Ovary (tissue), 10 donors: ENCODE results near the gene GTF3A. TPM values are rescaled to one million over a fixed set of nuclear protein-coding genes. Genes with fewer than 3 reads are reported as not detected.
A peak's percentile ranks its signal among the peaks of the same experiment; 100 is the strongest.

ENCODE experiments used
- DNase-seq, 5 donors: peaks; one replicate each; pipeline ENCODE4 v3.0.0-alpha.2; 2019 to 2020
- H3K27ac ChIP-seq, 2 donors: fragments of 200-600 bp; one replicate each; pipeline versions ENCODE4 v1.5.1 to v1.8.0; 2019 to 2022
- H3K27me3 ChIP-seq: fragments of 200-600 bp; one replicate; pipeline ENCODE4 v1.8.0; 2022
- H3K36me3 ChIP-seq: fragments of 200-600 bp; sonication (generic); one replicate; pipeline ENCODE4 v1.5.1; 2019
- H3K4me1 ChIP-seq: one replicate; pipeline ENCODE4 v1.8.1; 2013; ENCODE audit warnings: mild to moderate bottlenecking, moderate library complexity; ENCODE audit not compliant: insufficient read depth
- H3K4me3 ChIP-seq: fragments of 200-600 bp; sonication (generic); one replicate; pipeline ENCODE4 v1.5.1; 2017
- H3K9me3 ChIP-seq, 2 donors: fragments of 200-600 bp in 1 of 2; sonication (generic) in 1 of 2; one replicate each; pipeline versions ENCODE4 v1.5.1 to v1.8.1; 2013 to 2019; ENCODE audit warnings: mild to moderate bottlenecking in 1 of 2, moderate library complexity in 1 of 2
- CTCF ChIP-seq, 3 donors: fragments of 450-650 bp in 2 of 3; fragments of 200-600 bp in 1 of 3; IDR thresholded peaks; one replicate each; pipeline versions ENCODE4 v1.5.1 to v1.8.0; 2016 to 2022; ENCODE audit warnings: antibody characterized with exemption in 3 of 3, mild to moderate bottlenecking in 1 of 3
- EP300 ChIP-seq: sonication (generic); formaldehyde crosslinking; IDR thresholded peaks from one replicate; pipeline ENCODE4 v1.6.1; 2017; ENCODE audit warnings: antibody characterized with exemption
- POLR2A ChIP-seq: fragments of 450-650 bp; IDR thresholded peaks from one replicate; pipeline ENCODE4 v1.6.1; 2017; ENCODE audit warnings: antibody characterized with exemption, mild to moderate bottlenecking, moderate library complexity
- WGBS, 3 donors: extraction: QIAGEN DNeasy Blood & Tissue Kit in 1 of 3; methylation state at CpG; one replicate each; pipeline versions ENCODE4 v1.1.5 to v1.1.7; 2013 to 2017; 5-methylcytosine and 5-hydroxymethylcytosine counted together
- intact Hi-C, 4 donors: fragments of 100-400 bp; cut with DNase I; formaldehyde crosslinking; loops; one replicate each; pipeline versions ENCODE4 v1.11.0 to v1.15.1; 2022 to 2023
- long read RNA-seq, 3 donors: library from polyadenylated mRNA in 2 of 3; unstranded in 2 of 3; transcript quantifications; one replicate each; pipeline ENCODE4 v2.0.0 and lab custom pipeline, GENCODE V29; 2021 to 2026
- polyA plus RNA-seq, 2 donors: library from polyadenylated mRNA; stranded (reverse); fragments of 200-250 nt in 1 of 2; fragments of 350-450 nt in 1 of 2; fragmentation: Illumina TruSeq in 1 of 2; extraction: RNeasy Lipid Tissue Mini Kit (QIAGEN cat#74804) in 1 of 2; gene quantifications; one replicate each; pipeline ENCODE4 v1.2.3, GENCODE V29; 2013 to 2014
- total RNA-seq, 7 donors: library from RNA; depleted of rRNA in 2 of 7; stranded (reverse); fragments of >200 nt in 2 of 7; fragmentation: NEBNext Ultra II Directional in 3 of 7; extraction: Animal tissue kit (Norgen Biotek cat#: 25700) in 3 of 7; gene quantifications; one replicate each; pipeline versions ENCODE4 v1.1.0 to v1.2.4, GENCODE V29; 2016 to 2023
- donor health status: DM: no; HTN: no; CAD: no; lungs with moderate emphysema.
- donor health status: DM: no; HTN: no; CAD: no.
- donor health status: Bipolar disorder and iron deficiency.
- donor health status: DM: yes; HTN: yes; CAD: no.
- donor health status: DM: no; HTN: no; CAD: no.
- donor health status: DM: yes; HTN: yes; CAD: no.

The GTF3A gene
- total RNA-seq (10 to 100 TPM; 41.0 to 70.0 (median 46.9) TPM), polyA plus RNA-seq (10 to 100 TPM; 46.5 to 87.6 TPM)
- long read RNA-seq, donor 1, transcript GTF3A-201 (9 exons, 1,383 nt): major isoform, 140 of 190 reads
- long read RNA-seq, donor 1, transcript GTF3A-202 (8 exons, 1,191 nt): minor isoform, 10 of 190 reads
- long read RNA-seq, donor 1, partial matches to known transcripts: 14 of 190 reads
- long read RNA-seq, donor 1, other reads (novel, unspliced or antisense): 25 of 190 reads
- long read RNA-seq, donor 2, transcript GTF3A-207 (3 exons, 829 nt): minor isoform, 6 of 190 reads
- long read RNA-seq, donor 2, transcript GTF3A-201 (9 exons, 1,383 nt): major isoform, 38 of 190 reads
- long read RNA-seq, donor 2, transcript GTF3A-202 (8 exons, 1,191 nt): minor isoform, 7 of 190 reads
- long read RNA-seq, donor 2, partial matches to known transcripts: 122 of 190 reads
- long read RNA-seq, donor 2, other reads (novel, unspliced or antisense): 17 of 190 reads
- long read RNA-seq, donor 3, transcript GTF3A-202 (8 exons, 1,191 nt): minor isoform, 7 of 106 reads
- long read RNA-seq, donor 3, transcript GTF3A-201 (9 exons, 1,383 nt): major isoform, 88 of 106 reads
- long read RNA-seq, donor 3, partial matches to known transcripts: 2 of 106 reads
- long read RNA-seq, donor 3, other reads (novel, unspliced or antisense): 9 of 106 reads

- peaks cover 10% of the 10 kb centered on the region for H3K4me1 ChIP-seq
- WGBS, 3 donors: 0 to 2% (median 1%) methylated on average over 29 to 85 of the region's 85 CpGs
- H3K4me3 ChIP-seq: peak within 1 kb of the TSS; percentile 76
- peak within 1 kb of the TSS; percentile 33 to 83 for H3K27ac ChIP-seq
- DNase-seq: peak; percentile 81 to 92 (median 87)
- H3K27me3 ChIP-seq: no peaks in the 10 kb centered on the region
- TF ChIP-seq POLR2A (peak; percentile 64), EP300 (no peak), CTCF (IDR thresholded peaks at IDR 0.05) (no peak)
- no peaks in the 10 kb centered on the region for H3K36me3 ChIP-seq
- no peaks in the 10 kb centered on the region for H3K9me3 ChIP-seq
- intact Hi-C loops: loop anchor here in 2 of 4 donors (1.0 to 2.0 kb wide), 2 partner anchors 26 kb away; partner anchors contain the start of gene MTIF3 (in 2 of the 2)
Measured at GRCh38 chr13:27424246-27425157, at the start of gene GTF3A. Gene GTF3A, plus strand, starts transcription at chr13:27424619.

GRCh38 chr13:27374650-27375049 lies 49.8 kb upstream of the GTF3A start:
- intact Hi-C loops: loop anchor here (5.0 to 10.0 kb wide), 6 partner anchors 150 to 608 kb away; no protein-coding TSS in a partner anchor
- Histone ChIP-seq H3K36me3 (no peaks in the 10 kb centered on the region), H3K27me3 (no peaks in the 10 kb centered on the region), H3K27ac (no peak overlapping the region), H3K4me1 (peaks cover 1% of the 10 kb centered on the region), H3K4me3 (no peak overlapping the region), H3K9me3 (no peaks in the 10 kb centered on the region)
- no peak for TF ChIP-seq POLR2A
- peak; percentile 35 to 55 (median 44) for TF ChIP-seq CTCF (IDR thresholded peaks at IDR 0.05)
- peak; percentile 50 to 68 (median 62) for DNase-seq
- 0 to 2% (median 1%) methylated on average over 7 of the region's 7 CpGs for WGBS, 3 donors

GRCh38 chr13:27375686-27376326 lies 48.6 kb upstream of the GTF3A start:
- peak; percentile 23 to 31 (median 30) for TF ChIP-seq CTCF (IDR thresholded peaks at IDR 0.05)
- TF ChIP-seq POLR2A: no peak
- DNase-seq: peak; percentile 38 to 71 (median 68)
- Histone ChIP-seq H3K4me1 (peaks cover 3% of the 10 kb centered on the region), H3K27ac (no peak overlapping the region), H3K27me3 (no peaks in the 10 kb centered on the region), H3K36me3 (no peaks in the 10 kb centered on the region), H3K9me3 (no peaks in the 10 kb centered on the region), H3K4me3 (no peak overlapping the region)
- intact Hi-C loops: loop anchor here in 3 of 4 donors (5.0 to 10.0 kb wide), 4 partner anchors 149 to 606 kb away; no protein-coding TSS in a partner anchor
- WGBS, 3 donors: 62 to 65% (median 63%) methylated on average over 15 of the region's 15 CpGs
